ENCODE results near the gene PDIA6.

DNA sequence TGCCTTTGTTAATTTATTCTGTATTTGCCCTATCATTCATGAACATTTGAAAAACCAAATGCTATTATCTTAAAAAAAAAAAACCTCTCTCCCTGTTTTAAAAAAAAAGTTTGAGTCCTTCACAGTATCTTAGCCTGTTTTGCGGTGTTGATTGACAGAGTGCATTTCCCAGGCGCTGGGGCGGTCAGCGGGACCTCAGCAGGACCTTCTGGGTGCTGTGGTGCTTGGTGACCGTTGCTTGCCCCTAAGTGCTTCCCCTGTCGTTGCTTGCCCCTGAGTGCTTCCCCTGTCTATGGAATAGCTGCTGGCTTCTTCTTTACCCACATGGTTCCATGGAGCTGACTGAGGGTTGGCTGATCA is 79.0 kb downstream of the PDIA6 start:
- TF ChIP-seq, protein P1, sequence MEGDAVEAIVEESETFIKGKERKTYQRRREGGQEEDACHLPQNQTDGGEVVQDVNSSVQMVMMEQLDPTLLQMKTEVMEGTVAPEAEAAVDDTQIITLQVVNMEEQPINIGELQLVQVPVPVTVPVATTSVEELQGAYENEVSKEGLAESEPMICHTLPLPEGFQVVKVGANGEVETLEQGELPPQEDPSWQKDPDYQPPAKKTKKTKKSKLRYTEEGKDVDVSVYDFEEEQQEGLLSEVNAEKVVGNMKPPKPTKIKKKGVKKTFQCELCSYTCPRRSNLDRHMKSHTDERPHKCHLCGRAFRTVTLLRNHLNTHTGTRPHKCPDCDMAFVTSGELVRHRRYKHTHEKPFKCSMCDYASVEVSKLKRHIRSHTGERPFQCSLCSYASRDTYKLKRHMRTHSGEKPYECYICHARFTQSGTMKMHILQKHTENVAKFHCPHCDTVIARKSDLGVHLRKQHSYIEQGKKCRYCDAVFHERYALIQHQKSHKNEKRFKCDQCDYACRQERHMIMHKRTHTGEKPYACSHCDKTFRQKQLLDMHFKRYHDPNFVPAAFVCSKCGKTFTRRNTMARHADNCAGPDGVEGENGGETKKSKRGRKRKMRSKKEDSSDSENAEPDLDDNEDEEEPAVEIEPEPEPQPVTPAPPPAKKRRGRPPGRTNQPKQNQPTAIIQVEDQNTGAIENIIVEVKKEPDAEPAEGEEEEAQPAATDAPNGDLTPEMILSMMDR (IDR thresholded peaks at IDR 0.05) = no peak
- no peak for TF ChIP-seq POLR2A (IDR thresholded peaks at IDR 0.05)
